Astrocyte (in vitro differentiated cells and primary cell): ENCODE measurements around the gene BAG5.
"Not testable (repeated sequence)": the region's sequence is repeated elsewhere in the genome, so short reads cannot be mapped to it uniquely, and the experiment has no call there.

Experiments used
- EZH2 ChIP-seq: IDR thresholded peaks from 2 replicates; pipeline ENCODE4 v1.6.1; 2012; ENCODE audit warnings: mild to moderate bottlenecking, low read length, inconsistent platforms; ENCODE audit not compliant: insufficient read depth
- TF ChIP-seq, protein P1 (sequence below): IDR thresholded peaks from 2 replicates; pipeline ENCODE4 v1.5.1; 2011; ENCODE audit warnings: low read depth, mild to moderate bottlenecking, inconsistent platforms, low read length, moderate library complexity; ENCODE audit not compliant: insufficient read depth

DNA sequence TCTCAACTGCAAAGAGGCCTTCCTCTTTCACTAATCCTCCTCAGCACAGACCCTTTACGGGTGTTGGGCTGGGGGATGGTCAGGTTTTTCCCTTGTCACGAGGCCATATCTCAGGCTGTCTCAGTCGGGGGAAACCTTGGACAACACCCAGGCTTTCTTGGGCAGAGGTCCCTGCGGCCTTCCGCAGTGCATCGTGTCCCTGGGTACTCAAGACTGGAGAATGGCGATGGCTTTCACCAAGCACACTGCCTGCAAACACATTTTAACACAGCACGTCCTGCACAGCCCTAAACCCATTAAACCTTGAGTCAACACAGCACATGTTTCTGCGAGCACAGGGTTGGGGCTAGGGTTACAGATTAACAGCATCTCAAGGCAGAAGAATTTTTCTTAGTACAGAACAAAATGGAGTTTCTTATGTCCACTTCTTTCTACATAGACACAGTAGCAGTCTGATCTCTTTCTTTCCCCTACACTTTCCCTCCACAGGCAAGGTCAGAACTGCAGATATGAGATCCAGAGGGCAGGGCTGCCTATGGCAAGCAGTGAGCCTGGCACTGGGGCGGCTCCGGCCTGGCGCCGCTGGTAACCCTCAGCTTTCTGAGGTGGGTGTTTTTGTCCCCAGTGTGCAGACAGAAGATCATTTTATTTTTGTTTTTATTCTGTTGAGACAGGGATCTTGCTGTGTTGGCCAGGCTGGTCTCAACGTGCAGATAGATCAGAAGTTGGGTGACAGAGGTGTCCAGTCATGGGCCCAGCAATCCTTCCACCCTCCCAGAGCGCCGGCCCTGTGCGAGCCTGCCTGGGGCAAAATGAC lies 36.8 kb downstream of the BAG5 start:
- TF ChIP-seq, protein P1, sequence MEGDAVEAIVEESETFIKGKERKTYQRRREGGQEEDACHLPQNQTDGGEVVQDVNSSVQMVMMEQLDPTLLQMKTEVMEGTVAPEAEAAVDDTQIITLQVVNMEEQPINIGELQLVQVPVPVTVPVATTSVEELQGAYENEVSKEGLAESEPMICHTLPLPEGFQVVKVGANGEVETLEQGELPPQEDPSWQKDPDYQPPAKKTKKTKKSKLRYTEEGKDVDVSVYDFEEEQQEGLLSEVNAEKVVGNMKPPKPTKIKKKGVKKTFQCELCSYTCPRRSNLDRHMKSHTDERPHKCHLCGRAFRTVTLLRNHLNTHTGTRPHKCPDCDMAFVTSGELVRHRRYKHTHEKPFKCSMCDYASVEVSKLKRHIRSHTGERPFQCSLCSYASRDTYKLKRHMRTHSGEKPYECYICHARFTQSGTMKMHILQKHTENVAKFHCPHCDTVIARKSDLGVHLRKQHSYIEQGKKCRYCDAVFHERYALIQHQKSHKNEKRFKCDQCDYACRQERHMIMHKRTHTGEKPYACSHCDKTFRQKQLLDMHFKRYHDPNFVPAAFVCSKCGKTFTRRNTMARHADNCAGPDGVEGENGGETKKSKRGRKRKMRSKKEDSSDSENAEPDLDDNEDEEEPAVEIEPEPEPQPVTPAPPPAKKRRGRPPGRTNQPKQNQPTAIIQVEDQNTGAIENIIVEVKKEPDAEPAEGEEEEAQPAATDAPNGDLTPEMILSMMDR, result not testable (repeated sequence)
- TF ChIP-seq EZH2, result not testable (repeated sequence)
